HepG2 (cell line): Measurements from ENCODE around the gene HOXC5. TPM values are rescaled to one million over a fixed set of nuclear protein-coding genes. Genes with fewer than 3 reads are reported as not detected.

Experiments
- GTF3A ChIP-seq: sonication (generic); formaldehyde crosslinking; conservative IDR thresholded peaks from 2 replicates; pipeline ENCODE4 v1.4.0; 2020; ENCODE audit warnings: mild to moderate bottlenecking, missing genetic modification reagents
- SALL1 ChIP-seq: sonication (generic); formaldehyde crosslinking; IDR thresholded peaks from 2 replicates; pipeline ENCODE4 v1.8.0; 2022; ENCODE audit warnings: mild to moderate bottlenecking, missing genetic modification reagents
- SAP130 ChIP-seq: IDR thresholded peaks from 2 replicates; pipeline ENCODE4 v1.6.1; 2016; ENCODE audit warnings: low read depth
- TMF1 ChIP-seq: sonication (generic); formaldehyde crosslinking; IDR thresholded peaks from 2 replicates; pipeline ENCODE4 v1.8.1; 2022; ENCODE audit warnings: low read depth, missing genetic modification reagents
- ZFP82 ChIP-seq: sonication (generic); formaldehyde crosslinking; IDR thresholded peaks from 2 replicates; pipeline ENCODE4 v1.5.1; 2020; ENCODE audit warnings: mild to moderate bottlenecking, missing genetic modification reagents, borderline replicate concordance
- ZFYVE20 ChIP-seq: sonication (generic); formaldehyde crosslinking; IDR thresholded peaks from 2 replicates; pipeline ENCODE4 v1.8.0; 2023; ENCODE audit warnings: low read depth, mild to moderate bottlenecking, moderate library complexity, missing genetic modification reagents, borderline replicate concordance
- ZNF20 ChIP-seq: sonication (generic); formaldehyde crosslinking; IDR thresholded peaks from 2 replicates; pipeline ENCODE4 v1.4.0; 2020; ENCODE audit warnings: mild to moderate bottlenecking, moderate library complexity, missing genetic modification reagents
- ZNF546 ChIP-seq: sonication (generic); formaldehyde crosslinking; conservative IDR thresholded peaks from 2 replicates; pipeline ENCODE4 v1.8.1; 2023; ENCODE audit warnings: mild to moderate bottlenecking, missing genetic modification reagents
- ZNF605 ChIP-seq: sonication (generic); formaldehyde crosslinking; IDR thresholded peaks from 2 replicates; pipeline ENCODE4 v1.8.0; 2022; ENCODE audit warnings: mild to moderate bottlenecking, missing genetic modification reagents
- ZNF709 ChIP-seq: sonication (generic); formaldehyde crosslinking; IDR thresholded peaks from 2 replicates; pipeline ENCODE4 v1.5.0; 2020; ENCODE audit warnings: mild to moderate bottlenecking, missing genetic modification reagents
- polyA plus RNA-seq, 8 experiments: library from polyadenylated mRNA; depleted of rRNA in 3 of 8; stranded (reverse) in 7 of 8; unstranded in 1 of 8; fragments of >200 nt; fragmentation: Illumina TruSeq in 4 of 8; extraction: Trizol in 4 of 8; gene quantifications; 2 replicates each; pipeline versions ENCODE4 v1.2.1 to v1.2.3, GENCODE V29; 2011 to 2016; ENCODE audit warnings: low read depth in 4 of 8, missing spikeins in 1 of 8, mixed read lengths in 1 of 8; ENCODE audit not compliant: insufficient read depth in 1 of 8
- total RNA-seq, 5 experiments: library from RNA; depleted of rRNA; stranded (reverse); fragments of >200 nt; fragmentation: Illumina TruSeq; extraction: Trizol; gene quantifications; 2 replicates each; pipeline ENCODE4 v1.2.3, GENCODE V29; 2016; ENCODE audit warnings: low read depth in 1 of 5
- TF ChIP-seq, protein P1 (sequence below): sonication (generic); formaldehyde crosslinking; IDR thresholded peaks from 2 replicates; pipeline ENCODE4 v1.4.0; 2020; ENCODE audit warnings: mild to moderate bottlenecking, missing genetic modification reagents
- TF ChIP-seq, protein P2 (sequence below): sonication (generic); formaldehyde crosslinking; IDR thresholded peaks from 2 replicates; pipeline ENCODE4 v1.5.0; 2020; ENCODE audit warnings: mild to moderate bottlenecking, low read depth, missing genetic modification reagents, borderline replicate concordance
- TF ChIP-seq, protein P3 (sequence below): sonication (generic); formaldehyde crosslinking; IDR thresholded peaks from 2 replicates; pipeline ENCODE4 v1.8.0; 2022; ENCODE audit warnings: missing genetic modification reagents, mild to moderate bottlenecking, moderate library complexity, borderline replicate concordance
- TF ChIP-seq, protein P4 (sequence below): sonication (generic); formaldehyde crosslinking; IDR thresholded peaks from 2 replicates; pipeline ENCODE4 v1.8.0; 2022; ENCODE audit warnings: mild to moderate bottlenecking, missing genetic modification reagents
- TF ChIP-seq, protein P5 (sequence below): sonication (generic); formaldehyde crosslinking; IDR thresholded peaks from 2 replicates; pipeline ENCODE4 v1.4.0; 2020; ENCODE audit warnings: missing genetic modification reagents, borderline replicate concordance

The HOXC5 gene
- total and polyA plus RNA-seq, 2 of the 13 experiments (the other 11 are each of a cell fraction or from before 2014, with no cell fraction given), result not detected

DNA sequence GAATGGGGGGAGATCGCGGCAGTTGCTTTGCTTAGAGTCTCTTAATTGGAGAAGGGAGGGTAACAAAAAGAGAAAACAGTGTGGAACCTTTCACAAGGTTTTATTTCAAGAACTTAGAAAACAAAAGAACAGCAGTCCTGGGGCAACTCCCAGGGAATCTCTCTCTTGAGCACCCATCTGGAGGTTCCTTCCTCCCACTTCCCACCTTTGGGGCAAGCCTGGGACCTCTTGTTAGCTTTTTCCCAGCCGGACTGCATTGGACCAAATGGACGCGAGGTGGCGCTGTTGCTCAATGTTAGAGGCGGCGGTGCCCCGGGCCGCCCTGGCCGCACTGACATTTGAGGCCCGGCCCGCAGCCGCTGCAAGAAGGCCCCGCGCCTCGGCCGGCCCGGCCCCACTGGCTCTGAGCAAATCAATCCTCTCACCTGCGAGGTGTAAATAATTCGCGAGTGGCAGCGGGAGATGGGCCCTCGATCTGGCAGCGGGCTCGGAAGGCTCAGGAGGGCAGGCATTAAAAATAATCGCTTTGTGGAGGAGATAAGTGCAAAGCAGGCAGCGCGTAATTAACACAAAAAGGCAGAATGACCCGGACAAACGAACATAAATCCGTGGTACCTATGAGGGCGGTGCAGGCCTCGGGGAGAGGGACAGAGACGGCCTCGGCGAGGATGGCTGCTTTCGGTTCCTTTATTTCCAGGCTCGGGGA is 26.8 kb upstream of the HOXC5 start (continued):
- TF ChIP-seq, protein P1, sequence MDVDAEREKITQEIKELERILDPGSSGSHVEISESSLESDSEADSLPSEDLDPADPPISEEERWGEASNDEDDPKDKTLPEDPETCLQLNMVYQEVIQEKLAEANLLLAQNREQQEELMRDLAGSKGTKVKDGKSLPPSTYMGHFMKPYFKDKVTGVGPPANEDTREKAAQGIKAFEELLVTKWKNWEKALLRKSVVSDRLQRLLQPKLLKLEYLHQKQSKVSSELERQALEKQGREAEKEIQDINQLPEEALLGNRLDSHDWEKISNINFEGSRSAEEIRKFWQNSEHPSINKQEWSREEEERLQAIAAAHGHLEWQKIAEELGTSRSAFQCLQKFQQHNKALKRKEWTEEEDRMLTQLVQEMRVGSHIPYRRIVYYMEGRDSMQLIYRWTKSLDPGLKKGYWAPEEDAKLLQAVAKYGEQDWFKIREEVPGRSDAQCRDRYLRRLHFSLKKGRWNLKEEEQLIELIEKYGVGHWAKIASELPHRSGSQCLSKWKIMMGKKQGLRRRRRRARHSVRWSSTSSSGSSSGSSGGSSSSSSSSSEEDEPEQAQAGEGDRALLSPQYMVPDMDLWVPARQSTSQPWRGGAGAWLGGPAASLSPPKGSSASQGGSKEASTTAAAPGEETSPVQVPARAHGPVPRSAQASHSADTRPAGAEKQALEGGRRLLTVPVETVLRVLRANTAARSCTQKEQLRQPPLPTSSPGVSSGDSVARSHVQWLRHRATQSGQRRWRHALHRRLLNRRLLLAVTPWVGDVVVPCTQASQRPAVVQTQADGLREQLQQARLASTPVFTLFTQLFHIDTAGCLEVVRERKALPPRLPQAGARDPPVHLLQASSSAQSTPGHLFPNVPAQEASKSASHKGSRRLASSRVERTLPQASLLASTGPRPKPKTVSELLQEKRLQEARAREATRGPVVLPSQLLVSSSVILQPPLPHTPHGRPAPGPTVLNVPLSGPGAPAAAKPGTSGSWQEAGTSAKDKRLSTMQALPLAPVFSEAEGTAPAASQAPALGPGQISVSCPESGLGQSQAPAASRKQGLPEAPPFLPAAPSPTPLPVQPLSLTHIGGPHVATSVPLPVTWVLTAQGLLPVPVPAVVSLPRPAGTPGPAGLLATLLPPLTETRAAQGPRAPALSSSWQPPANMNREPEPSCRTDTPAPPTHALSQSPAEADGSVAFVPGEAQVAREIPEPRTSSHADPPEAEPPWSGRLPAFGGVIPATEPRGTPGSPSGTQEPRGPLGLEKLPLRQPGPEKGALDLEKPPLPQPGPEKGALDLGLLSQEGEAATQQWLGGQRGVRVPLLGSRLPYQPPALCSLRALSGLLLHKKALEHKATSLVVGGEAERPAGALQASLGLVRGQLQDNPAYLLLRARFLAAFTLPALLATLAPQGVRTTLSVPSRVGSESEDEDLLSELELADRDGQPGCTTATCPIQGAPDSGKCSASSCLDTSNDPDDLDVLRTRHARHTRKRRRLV (CRISPR knock-in tag), result no peak
- TF ChIP-seq, protein P2, sequence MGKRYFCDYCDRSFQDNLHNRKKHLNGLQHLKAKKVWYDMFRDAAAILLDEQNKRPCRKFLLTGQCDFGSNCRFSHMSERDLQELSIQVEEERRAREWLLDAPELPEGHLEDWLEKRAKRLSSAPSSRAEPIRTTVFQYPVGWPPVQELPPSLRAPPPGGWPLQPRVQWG (CRISPR knock-in tag), result no peak
- TF ChIP-seq SALL1 (CRISPR knock-in tag) (peak; percentile 25; the same call in 1 of the 2 replicates), ZNF20 (CRISPR knock-in tag) (no peak), ZFYVE20 (no peak), ZNF546 (CRISPR knock-in tag) (no peak), TMF1 (CRISPR knock-in tag) (no peak), GTF3A (CRISPR knock-in tag) (no peak), ZNF605 (CRISPR knock-in tag) (no peak), ZFP82 (CRISPR knock-in tag) (no peak), ZNF709 (no peak), SAP130 (no peak)
- TF ChIP-seq, protein P3, sequence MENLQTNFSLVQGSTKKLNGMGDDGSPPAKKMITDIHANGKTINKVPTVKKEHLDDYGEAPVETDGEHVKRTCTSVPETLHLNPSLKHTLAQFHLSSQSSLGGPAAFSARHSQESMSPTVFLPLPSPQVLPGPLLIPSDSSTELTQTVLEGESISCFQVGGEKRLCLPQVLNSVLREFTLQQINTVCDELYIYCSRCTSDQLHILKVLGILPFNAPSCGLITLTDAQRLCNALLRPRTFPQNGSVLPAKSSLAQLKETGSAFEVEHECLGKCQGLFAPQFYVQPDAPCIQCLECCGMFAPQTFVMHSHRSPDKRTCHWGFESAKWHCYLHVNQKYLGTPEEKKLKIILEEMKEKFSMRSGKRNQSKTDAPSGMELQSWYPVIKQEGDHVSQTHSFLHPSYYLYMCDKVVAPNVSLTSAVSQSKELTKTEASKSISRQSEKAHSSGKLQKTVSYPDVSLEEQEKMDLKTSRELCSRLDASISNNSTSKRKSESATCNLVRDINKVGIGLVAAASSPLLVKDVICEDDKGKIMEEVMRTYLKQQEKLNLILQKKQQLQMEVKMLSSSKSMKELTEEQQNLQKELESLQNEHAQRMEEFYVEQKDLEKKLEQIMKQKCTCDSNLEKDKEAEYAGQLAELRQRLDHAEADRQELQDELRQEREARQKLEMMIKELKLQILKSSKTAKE (CRISPR knock-in tag), result no peak
- TF ChIP-seq, protein P4, sequence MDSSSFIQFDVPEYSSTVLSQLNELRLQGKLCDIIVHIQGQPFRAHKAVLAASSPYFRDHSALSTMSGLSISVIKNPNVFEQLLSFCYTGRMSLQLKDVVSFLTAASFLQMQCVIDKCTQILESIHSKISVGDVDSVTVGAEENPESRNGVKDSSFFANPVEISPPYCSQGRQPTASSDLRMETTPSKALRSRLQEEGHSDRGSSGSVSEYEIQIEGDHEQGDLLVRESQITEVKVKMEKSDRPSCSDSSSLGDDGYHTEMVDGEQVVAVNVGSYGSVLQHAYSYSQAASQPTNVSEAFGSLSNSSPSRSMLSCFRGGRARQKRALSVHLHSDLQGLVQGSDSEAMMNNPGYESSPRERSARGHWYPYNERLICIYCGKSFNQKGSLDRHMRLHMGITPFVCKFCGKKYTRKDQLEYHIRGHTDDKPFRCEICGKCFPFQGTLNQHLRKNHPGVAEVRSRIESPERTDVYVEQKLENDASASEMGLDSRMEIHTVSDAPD (CRISPR knock-in tag), result no peak
- TF ChIP-seq, protein P5, sequence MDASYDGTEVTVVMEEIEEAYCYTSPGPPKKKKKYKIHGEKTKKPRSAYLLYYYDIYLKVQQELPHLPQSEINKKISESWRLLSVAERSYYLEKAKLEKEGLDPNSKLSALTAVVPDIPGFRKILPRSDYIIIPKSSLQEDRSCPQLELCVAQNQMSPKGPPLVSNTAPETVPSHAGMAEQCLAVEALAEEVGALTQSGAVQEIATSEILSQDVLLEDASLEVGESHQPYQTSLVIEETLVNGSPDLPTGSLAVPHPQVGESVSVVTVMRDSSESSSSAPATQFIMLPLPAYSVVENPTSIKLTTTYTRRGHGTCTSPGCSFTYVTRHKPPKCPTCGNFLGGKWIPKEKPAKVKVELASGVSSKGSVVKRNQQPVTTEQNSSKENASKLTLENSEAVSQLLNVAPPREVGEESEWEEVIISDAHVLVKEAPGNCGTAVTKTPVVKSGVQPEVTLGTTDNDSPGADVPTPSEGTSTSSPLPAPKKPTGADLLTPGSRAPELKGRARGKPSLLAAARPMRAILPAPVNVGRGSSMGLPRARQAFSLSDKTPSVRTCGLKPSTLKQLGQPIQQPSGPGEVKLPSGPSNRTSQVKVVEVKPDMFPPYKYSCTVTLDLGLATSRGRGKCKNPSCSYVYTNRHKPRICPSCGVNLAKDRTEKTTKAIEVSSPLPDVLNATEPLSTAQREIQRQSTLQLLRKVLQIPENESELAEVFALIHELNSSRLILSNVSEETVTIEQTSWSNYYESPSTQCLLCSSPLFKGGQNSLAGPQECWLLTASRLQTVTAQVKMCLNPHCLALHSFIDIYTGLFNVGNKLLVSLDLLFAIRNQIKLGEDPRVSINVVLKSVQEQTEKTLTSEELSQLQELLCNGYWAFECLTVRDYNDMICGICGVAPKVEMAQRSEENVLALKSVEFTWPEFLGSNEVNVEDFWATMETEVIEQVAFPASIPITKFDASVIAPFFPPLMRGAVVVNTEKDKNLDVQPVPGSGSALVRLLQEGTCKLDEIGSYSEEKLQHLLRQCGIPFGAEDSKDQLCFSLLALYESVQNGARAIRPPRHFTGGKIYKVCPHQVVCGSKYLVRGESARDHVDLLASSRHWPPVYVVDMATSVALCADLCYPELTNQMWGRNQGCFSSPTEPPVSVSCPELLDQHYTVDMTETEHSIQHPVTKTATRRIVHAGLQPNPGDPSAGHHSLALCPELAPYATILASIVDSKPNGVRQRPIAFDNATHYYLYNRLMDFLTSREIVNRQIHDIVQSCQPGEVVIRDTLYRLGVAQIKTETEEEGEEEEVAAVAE (CRISPR knock-in tag), result no peak
